ENCODE data around the gene FETUB. TPM values are rescaled to one million over a fixed set of nuclear protein-coding genes. Genes with fewer than 3 reads are reported as not detected.
"Not testable (repeated sequence)": the region's sequence is repeated elsewhere in the genome, so short reads cannot be mapped to it uniquely, and the experiment has no call there.

FETUB gene
- total and polyA plus RNA-seq, 2 donors (not counting 1 experiment from before 2014, with no cell fraction given): not detected

- Mint-ChIP-seq H3K27me3 (peaks cover 12% of the 10 kb centered on the region), H3K4me1 (no peaks in the 10 kb centered on the region)
These were observed 6.7 kb upstream of the FETUB start for GRCh38 chr3:186633481-186633880.

GRCh38 chr3:186634207-186634606, 6.0 kb upstream of the FETUB start:
- H3K79me2 ChIP-seq (ENCODE audit: control insufficient read depth, insufficient read depth, low read length); H2AFZ ChIP-seq (ENCODE audit: insufficient read depth, low read depth, low read length, poor library complexity, severe bottlenecking); H3K4me3 ChIP-seq (ENCODE audit: control extremely low read depth in 1 of 5, extremely low read depth in 1 of 5, insufficient read depth in 1 of 5, low read depth in 2 of 5, low read length in 4 of 5); H3K36me3 ChIP-seq (replicated peaks in 1 of 2; ENCODE audit: control extremely low read depth in 1 of 2, control insufficient read depth in 1 of 2, extremely low read depth in 1 of 2, insufficient read depth in 2 of 2, low read length in 1 of 2); DNase-seq; H3K27ac Mint-ChIP-seq; H3K4me3 Mint-ChIP-seq; H4K20me1 ChIP-seq (ENCODE audit: control insufficient read depth, insufficient read depth, low read length, poor library complexity, severe bottlenecking); H3K4me1 Mint-ChIP-seq; H3K4me1 ChIP-seq (ENCODE audit: control insufficient read depth in 2 of 2, insufficient read depth in 2 of 2, low read length in 2 of 2); H3K9me3 ChIP-seq (ENCODE audit: control extremely low read depth in 1 of 3, control insufficient read depth in 2 of 3, insufficient read depth in 1 of 3, low read length in 2 of 3); H3K4me2 ChIP-seq (replicated peaks; ENCODE audit: low read depth, low read length, poor library complexity, severe bottlenecking); CTCF ChIA-PET; POLR2A ChIA-PET; H3K9me3 Mint-ChIP-seq (ENCODE audit: insufficient read depth); H3K9ac ChIP-seq (ENCODE audit: low read length); ATAC-seq (ENCODE audit: low read depth); intact Hi-C loops (cut with micrococcal nuclease); H3K27ac ChIP-seq (ENCODE audit: low read length in 2 of 2): not testable (repeated sequence)
- no CpG with 5 or more reads among the region's 5 CpGs for WGBS (ENCODE audit: insufficient coverage)
- H3K27me3 Mint-ChIP-seq: peaks cover 11% of the 10 kb centered on the region
- peaks cover 0 to 11% (median 0%) of the 10 kb centered on the region in 4 experiments for H3K27me3 ChIP-seq (replicated peaks in 1 of 4; ENCODE audit: control extremely low read depth in 1 of 4, control insufficient read depth in 3 of 4, insufficient read depth in 4 of 4, low read length in 3 of 4)

More at GRCh38 chr3:186633481-186633880, 6.7 kb upstream of the FETUB start:
- peaks cover 0 to 8% (median 0%) of the 10 kb centered on the region in 4 experiments for H3K27me3 ChIP-seq (replicated peaks in 1 of 4; ENCODE audit: control extremely low read depth in 1 of 4, control insufficient read depth in 3 of 4, insufficient read depth in 4 of 4, low read length in 3 of 4)
- H4K20me1 ChIP-seq (ENCODE audit: control insufficient read depth, insufficient read depth, low read length, poor library complexity, severe bottlenecking): no peaks in the 10 kb centered on the region
- ChIA-PET POLR2A (no interaction called here), CTCF (interaction anchor here (4.3 kb wide), 1 partner anchor 18 kb away, joined by 38 read pairs; no protein-coding TSS in a partner anchor)
- TF ChIP-seq EZH2 (IDR thresholded peaks at IDR 0.05; ENCODE audit: borderline replicate concordance, insufficient read depth, low read depth, low read length, poor library complexity, severe bottlenecking) (no peak), CTCF (IDR thresholded peaks at IDR 0.05) (no peak)
- H3K36me3 ChIP-seq (replicated peaks in 1 of 2; ENCODE audit: control extremely low read depth in 1 of 2, control insufficient read depth in 1 of 2, extremely low read depth in 1 of 2, insufficient read depth in 2 of 2, low read length in 1 of 2): no peaks in the 10 kb centered on the region
- intact Hi-C loops (cut with micrococcal nuclease): no loop called here
- ATAC-seq (ENCODE audit: low read depth) (no peak), DNase-seq (no peak)
- no peaks in the 10 kb centered on the region for H3K9me3 Mint-ChIP-seq (ENCODE audit: insufficient read depth)
- no peaks in the 10 kb centered on the region for H3K4me1 ChIP-seq (ENCODE audit: control insufficient read depth in 2 of 2, insufficient read depth in 2 of 2, low read length in 2 of 2)
- H3K27ac Mint-ChIP-seq: no peak overlapping the region
- no peak overlapping the region for H3K4me3 Mint-ChIP-seq
- no peak overlapping the region for H3K9ac ChIP-seq (ENCODE audit: low read length)
- no peak overlapping the region for H3K4me3 ChIP-seq (ENCODE audit: control extremely low read depth in 1 of 5, extremely low read depth in 1 of 5, insufficient read depth in 1 of 5, low read depth in 2 of 5, low read length in 4 of 5)
- H2AFZ ChIP-seq (ENCODE audit: insufficient read depth, low read depth, low read length, poor library complexity, severe bottlenecking): no peak overlapping the region
- H3K4me2 ChIP-seq (replicated peaks; ENCODE audit: low read depth, low read length, poor library complexity, severe bottlenecking): no peak overlapping the region
- H3K27ac ChIP-seq (ENCODE audit: low read length in 2 of 2): no peak overlapping the region
- H3K9me3 ChIP-seq (ENCODE audit: control extremely low read depth in 1 of 3, control insufficient read depth in 2 of 3, insufficient read depth in 1 of 3, low read length in 2 of 3): no peaks in the 10 kb centered on the region
- no peaks in the 10 kb centered on the region for H3K79me2 ChIP-seq (ENCODE audit: control insufficient read depth, insufficient read depth, low read length)
